H1 (cell line): ENCODE measurements around the gene PLEKHA5. TPM values are rescaled to one million over a fixed set of nuclear protein-coding genes. Genes with fewer than 3 reads are reported as not detected.

Experiments used
- CTCF ChIA-PET: fragments of 300-600 bp; sonication (Branson Sonifier 250); formaldehyde crosslinking; loops from one replicate; lab custom pipeline; 2021; ENCODE audit not compliant: partially characterized antibody; lab: Charles Lee
- POLR2A ChIA-PET: fragments of 300-600 bp; sonication (Branson Sonifier 250); formaldehyde crosslinking; loops from one replicate; lab custom pipeline; 2021; ENCODE audit warnings: inconsistent platforms; ENCODE audit not compliant: partially characterized antibody; lab: Charles Lee
- DNase-seq, 2 experiments: peaks; one replicate each; pipeline versions ENCODE4 v3.0.0 to v3.0.0-alpha.2; 2010 to 2022; ENCODE audit warnings: low spot score in 2 of 2, low read depth in 1 of 2, mixed read lengths in 1 of 2
- FAIRE-seq: peaks from 2 replicates; lab custom pipeline; 2011; peaks lifted over from hg19 to GRCh38; lab: Jason Lieb, UNC
- H2AFZ ChIP-seq: 2 replicates; pipeline ENCODE4 v1.8.1; 2012; ENCODE audit warnings: low read length, inconsistent platforms
- H2AK5ac ChIP-seq: 2 replicates; pipeline ENCODE4 v1.6.1; 2013; ENCODE audit warnings: low read depth, low read length
- H2BK120ac ChIP-seq: replicated peaks from 2 replicates; pipeline ENCODE3; 2013; ENCODE audit warnings: low read depth, low read length, inconsistent platforms
- H2BK12ac ChIP-seq: 2 replicates; pipeline ENCODE4 v1.6.1; 2013; ENCODE audit warnings: low read depth, low read length
- H2BK15ac ChIP-seq: 2 replicates; pipeline ENCODE4 v1.6.1; 2013; ENCODE audit warnings: low read length
- H2BK20ac ChIP-seq: 2 replicates; pipeline ENCODE4 v1.6.1; 2013; ENCODE audit warnings: low read length
- H2BK5ac ChIP-seq: 2 replicates; pipeline ENCODE4 v1.6.1; 2013; ENCODE audit warnings: low read depth, low read length
- H3K14ac ChIP-seq: 2 replicates; pipeline ENCODE4 v1.6.1; 2013; ENCODE audit warnings: inconsistent platforms; ENCODE audit not compliant: insufficient read length
- H3K18ac ChIP-seq: 2 replicates; pipeline ENCODE4 v1.6.1; 2013; ENCODE audit warnings: low read length; ENCODE audit errors: extremely low read depth
- H3K23ac ChIP-seq: 2 replicates; pipeline ENCODE4 v1.6.1; 2013; ENCODE audit warnings: inconsistent platforms; ENCODE audit not compliant: insufficient read length
- H3K23me2 ChIP-seq: 2 replicates; pipeline ENCODE4 v1.6.1; 2013; ENCODE audit warnings: low read depth, low read length
- H3K27ac ChIP-seq: 2 replicates; pipeline ENCODE4 v1.6.1; 2011; ENCODE audit warnings: low read depth, low read length, inconsistent platforms
- H3K27me3 ChIP-seq, 4 experiments: replicated peaks in 1 of 4; 1 replicate in 1 of 4; 2 replicates in 3 of 4; pipeline versions ENCODE4 v1.6.1 to v1.8.1; 2011 to 2013; ENCODE audit warnings: low read length in 3 of 4, mild to moderate bottlenecking in 3 of 4, inconsistent platforms in 2 of 4, mixed read lengths in 2 of 4, moderate library complexity in 1 of 4; ENCODE audit not compliant: control insufficient read depth in 3 of 4, insufficient read depth in 3 of 4; ENCODE audit errors: extremely low read depth in 1 of 4
- H3K36me3 ChIP-seq, 4 experiments: 2 replicates each; pipeline versions ENCODE4 v1.6.1 to v1.8.1; 2011 to 2013; ENCODE audit warnings: mild to moderate bottlenecking in 4 of 4, low read length in 3 of 4, moderate library complexity in 2 of 4, control low read depth in 1 of 4, inconsistent platforms in 1 of 4; ENCODE audit not compliant: insufficient read depth in 4 of 4, control insufficient read depth in 2 of 4
- H3K4ac ChIP-seq: replicated peaks from 2 replicates; pipeline ENCODE3; 2013; ENCODE audit warnings: low read length, low read depth, mixed read lengths, inconsistent platforms; ENCODE audit not compliant: insufficient read length
- H3K4me1 ChIP-seq, 4 experiments: replicated peaks in 1 of 4; 1 replicate in 1 of 4; 2 replicates in 3 of 4; pipeline versions ENCODE4 v1.6.1 to v1.8.1; 2011 to 2013; ENCODE audit warnings: low read length in 3 of 4, inconsistent platforms in 2 of 4, mixed read lengths in 1 of 4; ENCODE audit not compliant: insufficient read depth in 4 of 4, control insufficient read depth in 3 of 4
- H3K4me2 ChIP-seq, 2 experiments: 2 replicates each; pipeline versions ENCODE4 v1.6.1 to v1.8.1; 2011 to 2013; ENCODE audit warnings: low read depth in 2 of 2, low read length in 2 of 2, control low read depth in 1 of 2, inconsistent platforms in 1 of 2, mild to moderate bottlenecking in 1 of 2; ENCODE audit not compliant: insufficient read depth in 1 of 2
- H3K4me3 ChIP-seq, 4 experiments: fragments of 200-600, 300-600 bp in 1 of 4; sonication (generic), shearing (Covaris generic), sonication (Bioruptor Twin) in 1 of 4; 2 replicates each; pipeline versions ENCODE4 v1.5.1 to v1.8.1; 2011 to 2016; ENCODE audit warnings: low read length in 4 of 4, low read depth in 3 of 4, control low read depth in 2 of 4, inconsistent platforms in 2 of 4, mild to moderate bottlenecking in 2 of 4, mixed read lengths in 1 of 4, moderate library complexity in 1 of 4; ENCODE audit not compliant: insufficient read depth in 2 of 4; ENCODE audit errors: extremely low read depth in 1 of 4
- H3K56ac ChIP-seq: replicated peaks from 2 replicates; pipeline ENCODE3; 2013; ENCODE audit warnings: low read depth, mild to moderate bottlenecking, mixed read lengths, low read length, inconsistent platforms; ENCODE audit not compliant: insufficient read length
- H3K79me1 ChIP-seq: 2 replicates; pipeline ENCODE4 v1.6.1; 2013; ENCODE audit warnings: low read depth, low read length, control low read depth
- H3K79me2 ChIP-seq, 2 experiments: 2 replicates each; pipeline versions ENCODE4 v1.6.1 to v1.8.1; 2012 to 2013; ENCODE audit warnings: low read length in 2 of 2, mild to moderate bottlenecking in 2 of 2, inconsistent platforms in 1 of 2; ENCODE audit not compliant: insufficient read depth in 2 of 2, control insufficient read depth in 1 of 2
- H3K9ac ChIP-seq, 4 experiments: replicated peaks in 1 of 4; 1 replicate in 1 of 4; 2 replicates in 3 of 4; pipeline versions ENCODE4 v1.6.1 to v1.8.1; 2011 to 2013; ENCODE audit warnings: low read depth in 3 of 4, low read length in 3 of 4, control low read depth in 2 of 4, mild to moderate bottlenecking in 2 of 4, moderate library complexity in 2 of 4, inconsistent platforms in 1 of 4; ENCODE audit errors: extremely low read depth in 1 of 4
- H3K9me3 ChIP-seq, 2 experiments: 2 replicates each; pipeline versions ENCODE4 v1.6.1 to v1.8.1; 2012 to 2013; ENCODE audit warnings: mild to moderate bottlenecking in 2 of 2, moderate library complexity in 2 of 2, control low read depth in 1 of 2, inconsistent platforms in 1 of 2, low read depth in 1 of 2, low read length in 1 of 2, mixed read lengths in 1 of 2; ENCODE audit not compliant: insufficient read depth in 2 of 2
- H4K20me1 ChIP-seq, 2 experiments: replicated peaks in 1 of 2; 2 replicates each; pipeline versions ENCODE3 to v1.8.1; 2011 to 2013; ENCODE audit warnings: inconsistent platforms in 2 of 2, low read length in 2 of 2, mild to moderate bottlenecking in 1 of 2; ENCODE audit not compliant: insufficient read depth in 2 of 2, control insufficient read depth in 1 of 2
- H4K5ac ChIP-seq: 2 replicates; pipeline ENCODE4 v1.6.1; 2013; ENCODE audit warnings: low read length, low read depth, mixed read lengths, inconsistent platforms; ENCODE audit not compliant: insufficient read length
- H4K8ac ChIP-seq: 2 replicates; pipeline ENCODE4 v1.8.0; 2013; ENCODE audit warnings: mild to moderate bottlenecking, moderate library complexity, low read length, inconsistent platforms; ENCODE audit not compliant: insufficient read depth; ENCODE audit errors: extremely low read depth
- H4K91ac ChIP-seq: replicated peaks from 2 replicates; pipeline ENCODE3; 2013; ENCODE audit warnings: low read length, mixed read lengths, inconsistent platforms; ENCODE audit not compliant: insufficient read length
- ATF2 ChIP-seq: IDR thresholded peaks from 2 replicates; pipeline ENCODE4 v1.6.1; 2012; ENCODE audit warnings: low read length, inconsistent platforms
- BCL11A ChIP-seq, 2 experiments: IDR thresholded peaks; one replicate each; pipeline ENCODE4 v1.6.1; 2011; ENCODE audit warnings: low read depth in 2 of 2, low read length in 2 of 2, mild to moderate bottlenecking in 2 of 2
- BRCA1 ChIP-seq: IDR thresholded peaks from 2 replicates; pipeline ENCODE4 v1.6.1; 2012; ENCODE audit warnings: low read depth, low read length, improper control_type of control experiment
- CTBP2 ChIP-seq: IDR thresholded peaks from 2 replicates; pipeline ENCODE4 v1.7.0; 2011; ENCODE audit warnings: borderline replicate concordance, mild to moderate bottlenecking, moderate library complexity, mixed read lengths, low read length; ENCODE audit not compliant: insufficient read depth, insufficient read length
- EP300 ChIP-seq, 2 experiments: IDR thresholded peaks; 1 replicate in 1 of 2; 2 replicates in 1 of 2; pipeline ENCODE4 v1.6.1; 2011 to 2012; ENCODE audit warnings: low read depth in 2 of 2, low read length in 2 of 2, mild to moderate bottlenecking in 2 of 2, borderline replicate concordance in 1 of 2, inconsistent platforms in 1 of 2, moderate library complexity in 1 of 2
- GABPA ChIP-seq: IDR thresholded peaks from 2 replicates; pipeline ENCODE4 v1.6.1; 2011; ENCODE audit warnings: mild to moderate bottlenecking, low read length, moderate library complexity, borderline replicate concordance; ENCODE audit not compliant: insufficient read depth
- HDAC6 ChIP-seq: IDR thresholded peaks from one replicate; pipeline ENCODE4 v1.7.1; 2012; ENCODE audit warnings: low read depth, mild to moderate bottlenecking, inconsistent platforms, low read length, moderate library complexity
- SAP30 ChIP-seq: fragments of 300-600 bp; sonication (generic); IDR thresholded peaks from 2 replicates; pipeline ENCODE4 v1.7.1; 2012; ENCODE audit warnings: low read length, moderate library complexity, mild to moderate bottlenecking, inconsistent platforms; ENCODE audit not compliant: insufficient read depth, insufficient replicate concordance
- SP1 ChIP-seq: IDR thresholded peaks from 2 replicates; pipeline ENCODE4 v1.6.1; 2011; ENCODE audit warnings: low read depth, low read length
- SRF ChIP-seq: IDR thresholded peaks from 2 replicates; pipeline ENCODE4 v1.6.1; 2011; ENCODE audit warnings: mild to moderate bottlenecking, low read depth, low read length, moderate library complexity
- TCF12 ChIP-seq: IDR thresholded peaks from 2 replicates; pipeline ENCODE4 v1.6.1; 2011; ENCODE audit warnings: low read depth, mild to moderate bottlenecking, low read length
- YY1 ChIP-seq: IDR thresholded peaks from 2 replicates; pipeline ENCODE4 v1.6.1; 2011; ENCODE audit warnings: low read depth, mild to moderate bottlenecking, low read length
- WGBS, 2 experiments: shearing (Covaris generic) in 1 of 2; methylation state at CpG; one replicate each; pipeline versions ENCODE4 v1.1.6 to v1.1.7; 2013 to 2015; ENCODE audit warnings: low lambda C conversion rate in 2 of 2, mixed read lengths in 2 of 2, inconsistent platforms in 1 of 2, low coverage in 1 of 2, missing lambda C conversion rate in 1 of 2; ENCODE audit not compliant: insufficient replicate concordance in 2 of 2, insufficient coverage in 1 of 2, insufficient read length in 1 of 2; ENCODE audit errors: extremely low coverage in 1 of 2, missing lambda C conversion rate in 1 of 2; 5-methylcytosine and 5-hydroxymethylcytosine counted together
- polyA plus RNA-seq, 7 experiments: library from polyadenylated mRNA; depleted of rRNA in 3 of 7; stranded (reverse) in 5 of 7; unstranded in 2 of 7; fragments of >200 nt in 5 of 7; fragments of 200-250 nt in 2 of 7; gene quantifications; 1 replicate in 5 of 7; 2 replicates in 1 of 7; 4 replicates in 1 of 7; pipeline versions ENCODE4 v1.2.1 to v1.2.3, GENCODE V29; 2011 to 2013; ENCODE audit warnings: missing spikeins in 2 of 7, mixed read lengths in 2 of 7
- total RNA-seq: library from RNA; stranded (reverse); fragmentation: NEBNext Ultra II Directional; extraction: Animal tissue kit (Norgen Biotek cat#: 25700); gene quantifications from 2 replicates; pipeline ENCODE4 v1.2.1, GENCODE V29; 2021

PLEKHA5 gene
- total and polyA plus RNA-seq, 2 of the 8 experiments (the other 6 are each of a cell fraction or from before 2014, with no cell fraction given) = 17.2 to 66.1 TPM

- Histone ChIP-seq H2AK5ac (no peak overlapping the region), H4K91ac (no peak overlapping the region), H3K23me2 (no peaks in the 10 kb centered on the region), H2BK5ac (no peak overlapping the region), H2BK20ac (no peak overlapping the region), H3K4me3 (no peak overlapping the region), H3K27me3 (no peaks in the 10 kb centered on the region), H3K4ac (no peak overlapping the region), H3K4me2 (no peak overlapping the region), H3K18ac (no peak overlapping the region), H3K9ac (no peak overlapping the region), H2BK15ac (no peak overlapping the region), H3K79me2 (peaks cover 0 to 92% of the 10 kb centered on the region in 2 experiments; a peak in 2 of 4 replicates), H2BK120ac (no peak overlapping the region), H2AFZ (no peak overlapping the region), H3K36me3 (peaks cover 0 to 7% (median 3%) of the 10 kb centered on the region in 4 experiments; a peak in 2 of 8 replicates), H3K23ac (no peak overlapping the region), H4K5ac (no peak overlapping the region), H3K56ac (no peak overlapping the region), H3K79me1 (peaks cover 2% of the 10 kb centered on the region; the same call in 1 of the 2 replicates), H2BK12ac (no peak overlapping the region), H3K14ac (no peak overlapping the region), H4K20me1 (peaks cover 0 to 2% of the 10 kb centered on the region in 2 experiments), H3K27ac (no peak overlapping the region), H4K8ac (no peak overlapping the region), H3K9me3 (no peaks in the 10 kb centered on the region), H3K4me1 (peaks cover 0 to 4% (median 0%) of the 10 kb centered on the region in 4 experiments; a peak in 4 of 7 replicates)
- 90% methylated on average over 3 of the region's 3 CpGs; no CpG with 5 or more reads in 1 of the 2 experiments for WGBS, 2 experiments
- no peak for DNase-seq
- ChIA-PET POLR2A (no interaction called here), CTCF (no interaction called here)
- FAIRE-seq = no peak
- TF ChIP-seq BCL11A (IDR thresholded peaks at IDR 0.05; ENCODE audit: low read depth in 2 of 2, low read length in 2 of 2) (no peak), SRF (no peak), HDAC6 (no peak), YY1 (no peak), EP300 (IDR thresholded peaks at IDR 0.05; ENCODE audit: borderline replicate concordance in 1 of 2, low read depth in 2 of 2, low read length in 2 of 2) (no peak), SP1 (no peak), SAP30 (no peak), GABPA (no peak), TCF12 (no peak), BRCA1 (no peak), ATF2 (no peak), CTBP2 (no peak)
Observed at GRCh38 chr12:19177754-19178153, 48.2 kb downstream of the PLEKHA5 start.
